ENCODE results near the gene KHDRBS2. TPM values are rescaled to one million over a fixed set of nuclear protein-coding genes. Genes with fewer than 3 reads are reported as not detected.

KHDRBS2 gene
- total and polyA plus RNA-seq, 2 of the 4 experiments (the other 2 are of a cell fraction) = not detected

GRCh38 chr6:62280099-62280498, 5.9 kb downstream of the KHDRBS2 start:
- H3K79me1 ChIP-seq (ENCODE audit: low read depth in 1 of 2, low read length in 2 of 2) = no peaks in the 10 kb centered on the region
- no peak overlapping the region for H4K5ac ChIP-seq (ENCODE audit: low read depth, low read length)
- H4K20me1 ChIP-seq (ENCODE audit: insufficient read depth, low read length) = no peaks in the 10 kb centered on the region
- no peak overlapping the region for H3K56ac ChIP-seq (ENCODE audit: extremely low read depth, insufficient read depth, low read length)
- intact Hi-C loops (cut with micrococcal nuclease) = no loop called here
- ATAC-seq (ENCODE audit: low read depth) (no peak), DNase-seq (no peak)
- H2AK5ac ChIP-seq (ENCODE audit: low read depth, low read length) = no peak overlapping the region
- no peak overlapping the region for H3K14ac ChIP-seq (replicated peaks; ENCODE audit: low read depth, low read length)
- no peak overlapping the region for H3K18ac ChIP-seq (ENCODE audit: low read depth, low read length)
- no peak overlapping the region for H4K91ac ChIP-seq (ENCODE audit: insufficient read depth, low read depth, low read length)
- no peak overlapping the region for H3K4me3 ChIP-seq (ENCODE audit: insufficient read depth, low read depth, low read length)
- H2AFZ ChIP-seq (replicated peaks; ENCODE audit: low read length, poor library complexity) = no peak overlapping the region
- no TSS peak for BruUV-seq (replicated peaks)
- no peak overlapping the region for H3K9ac ChIP-seq (ENCODE audit: low read depth, low read length)
- no peaks in the 10 kb centered on the region for H3K27me3 ChIP-seq (ENCODE audit: control insufficient read depth, insufficient read depth, low read length)
- H3K4me1 ChIP-seq (ENCODE audit: control insufficient read depth, insufficient read depth, low read length) = no peaks in the 10 kb centered on the region
- WGBS, 2 experiments (ENCODE audit: extremely low coverage in 2 of 2, insufficient read length in 1 of 2) = 35% methylated on average over 3 of the region's 3 CpGs; no CpG with 5 or more reads in 1 of the 2 experiments
- H3K23ac ChIP-seq (ENCODE audit: low read depth, low read length) = no peak overlapping the region
- H2BK5ac ChIP-seq (ENCODE audit: low read depth, low read length, poor library complexity, severe bottlenecking) = no peak overlapping the region
- no peak overlapping the region for H3K4me2 ChIP-seq (ENCODE audit: low read depth, low read length)
- no peaks in the 10 kb centered on the region for H3K9me3 ChIP-seq (ENCODE audit: control insufficient read depth, insufficient read depth, low read length)
- POLR2A ChIA-PET (ENCODE audit: unreplicated experiment) = interaction anchor here (0.6 kb wide), 1 partner anchor 109 kb away, joined by 3 read pairs; no protein-coding TSS in a partner anchor
- H4K8ac ChIP-seq (ENCODE audit: low read depth in 2 of 2, low read length in 2 of 2) = no peak overlapping the region
- no peak overlapping the region for H2BK15ac ChIP-seq (ENCODE audit: low read depth, low read length)
- no peaks in the 10 kb centered on the region for H3K9me1 ChIP-seq (ENCODE audit: insufficient read depth, low read length)
- H2BK120ac ChIP-seq (ENCODE audit: low read depth, low read length) = no peak overlapping the region
- no peak overlapping the region for H3K27ac ChIP-seq (ENCODE audit: insufficient read depth, low read length)
- no peaks in the 10 kb centered on the region for H3K36me3 ChIP-seq (ENCODE audit: control insufficient read depth, insufficient read depth, low read length)
- TF ChIP-seq MAZ (IDR thresholded peaks at IDR 0.05; ENCODE audit: borderline replicate concordance, low read depth, low read length) (no peak), SMC3 (IDR thresholded peaks at IDR 0.05; ENCODE audit: low read depth, low read length) (no peak), RCOR1 (IDR thresholded peaks at IDR 0.05; ENCODE audit: insufficient replicate concordance, low read length) (no peak)
- H2AK9ac ChIP-seq (replicated peaks; ENCODE audit: low read depth, low read length, poor library complexity) = no peak overlapping the region
- in situ Hi-C loops (cut with MboI; ENCODE audit: low sequenced_read_pairs) = no loop called here
- no peak overlapping the region for H3K4ac ChIP-seq (ENCODE audit: low read depth, low read length)
- H2BK20ac ChIP-seq (ENCODE audit: low read depth, low read length) = no peak overlapping the region
- CTCF ChIA-PET = no interaction called here
- dilution Hi-C loops (cut with HindIII; ENCODE audit: low sequenced_read_pairs, unreplicated experiment) = no loop called here

All from IMR-90 (cell line).